ENCODE data around the gene OPTC. TPM values are rescaled to one million over a fixed set of nuclear protein-coding genes. Genes with fewer than 3 reads are reported as not detected.

The OPTC gene
- total and polyA plus RNA-seq, 10 donors = not detected

- peak; percentile 36 for DNase-seq
- no peak overlapping the region for H3K4me3 ChIP-seq
- intact Hi-C loops (cut with DNase I; ENCODE audit: low total_unique reads) = no loop called here
- 67 to 89% (median 76%) methylated on average over 9 of the region's 9 CpGs for WGBS, 5 donors
- peaks cover 0 to 11% (median 5%) of the 10 kb centered on the region in 8 donors for H3K9me3 ChIP-seq
- TF ChIP-seq POLR2AphosphoS5 (IDR thresholded peaks at IDR 0.05) (peak in 2 of 3 donors; percentile 53 to 59), POLR2A (IDR thresholded peaks at IDR 0.05) (no peak)
- TF ChIP-seq, protein P1, sequence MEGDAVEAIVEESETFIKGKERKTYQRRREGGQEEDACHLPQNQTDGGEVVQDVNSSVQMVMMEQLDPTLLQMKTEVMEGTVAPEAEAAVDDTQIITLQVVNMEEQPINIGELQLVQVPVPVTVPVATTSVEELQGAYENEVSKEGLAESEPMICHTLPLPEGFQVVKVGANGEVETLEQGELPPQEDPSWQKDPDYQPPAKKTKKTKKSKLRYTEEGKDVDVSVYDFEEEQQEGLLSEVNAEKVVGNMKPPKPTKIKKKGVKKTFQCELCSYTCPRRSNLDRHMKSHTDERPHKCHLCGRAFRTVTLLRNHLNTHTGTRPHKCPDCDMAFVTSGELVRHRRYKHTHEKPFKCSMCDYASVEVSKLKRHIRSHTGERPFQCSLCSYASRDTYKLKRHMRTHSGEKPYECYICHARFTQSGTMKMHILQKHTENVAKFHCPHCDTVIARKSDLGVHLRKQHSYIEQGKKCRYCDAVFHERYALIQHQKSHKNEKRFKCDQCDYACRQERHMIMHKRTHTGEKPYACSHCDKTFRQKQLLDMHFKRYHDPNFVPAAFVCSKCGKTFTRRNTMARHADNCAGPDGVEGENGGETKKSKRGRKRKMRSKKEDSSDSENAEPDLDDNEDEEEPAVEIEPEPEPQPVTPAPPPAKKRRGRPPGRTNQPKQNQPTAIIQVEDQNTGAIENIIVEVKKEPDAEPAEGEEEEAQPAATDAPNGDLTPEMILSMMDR (IDR thresholded peaks at IDR 0.05 in 8 of 11, conservative IDR thresholded peaks at IDR 0.05 in 3 of 11) = no peak
- peaks cover 0 to 37% (median 5%) of the 10 kb centered on the region in 7 donors for H3K27me3 ChIP-seq (replicated peaks in 1 of 7)
- peak overlapping the region in 6 of 8 donors; percentile 33 to 68 (median 50) for H3K27ac ChIP-seq
- peaks cover 0 to 30% (median 5%) of the 10 kb centered on the region in 6 donors for H3K4me1 ChIP-seq
- H3K36me3 ChIP-seq = no peaks in the 10 kb centered on the region
Observed at GRCh38 chr1:203448521-203449061, 45.4 kb upstream of the OPTC start.

GRCh38 chr1:203450001-203450400 lies 44.0 kb upstream of the OPTC start:
- Histone ChIP-seq H3K27me3 (replicated peaks in 1 of 7) (peaks cover 0 to 50% (median 5%) of the 10 kb centered on the region in 7 donors), H3K9me3 (peaks cover 0 to 8% (median 4%) of the 10 kb centered on the region in 8 donors), H3K36me3 (no peaks in the 10 kb centered on the region), H3K4me3 (no peak overlapping the region), H3K4me1 (peaks cover 0 to 35% (median 5%) of the 10 kb centered on the region in 6 donors), H3K27ac (peak overlapping the region in 7 of 8 donors; percentile 16 to 68 (median 39))
- intact Hi-C loops (cut with DNase I; ENCODE audit: low total_unique reads) = no loop called here
- WGBS, 5 donors = 64 to 82% (median 79%) methylated on average over 1 of the region's 1 CpG
- no peak for DNase-seq
- TF ChIP-seq, protein P1 (IDR thresholded peaks at IDR 0.05 in 8 of 11, conservative IDR thresholded peaks at IDR 0.05 in 3 of 11) = no peak
- no peak for TF ChIP-seq POLR2AphosphoS5 (IDR thresholded peaks at IDR 0.05)
- no peak for TF ChIP-seq POLR2A (IDR thresholded peaks at IDR 0.05)

DNA sequence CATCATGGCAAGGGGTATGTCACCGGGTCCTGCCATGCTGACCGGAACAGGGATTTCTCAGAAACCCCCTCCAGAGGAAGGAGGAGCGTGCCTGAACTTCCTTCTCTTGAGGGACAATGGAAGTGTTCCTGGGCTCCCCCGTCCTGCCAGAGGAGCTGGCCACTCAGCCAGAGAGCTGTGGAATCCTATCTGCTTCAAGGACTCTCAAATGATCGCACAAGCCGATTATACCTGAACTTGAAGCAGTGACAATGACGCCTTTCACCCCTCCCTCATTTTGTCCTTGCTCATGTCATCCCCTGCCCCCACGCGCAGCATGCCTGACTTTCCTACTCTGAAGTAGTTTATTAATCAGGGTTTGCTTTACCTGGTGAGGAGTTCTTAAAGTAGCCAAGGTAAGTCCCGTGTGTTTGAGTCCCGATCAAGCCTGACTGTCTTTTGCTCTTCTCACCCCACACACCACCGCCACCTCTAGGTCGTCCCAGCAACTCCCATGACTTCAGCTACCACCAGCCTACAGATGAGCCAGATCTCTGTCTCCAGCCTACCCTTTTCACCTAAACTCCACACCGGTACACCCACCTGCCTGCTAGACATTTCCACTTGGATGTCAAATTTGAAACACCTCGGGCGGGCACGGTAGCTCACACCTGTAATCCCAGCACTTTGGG lies 43.3 kb upstream of the OPTC start:
- H3K36me3 ChIP-seq = no peaks in the 10 kb centered on the region
- intact Hi-C loops (cut with DNase I; ENCODE audit: low total_unique reads) = no loop called here
- peak overlapping the region in 7 of 8 donors; percentile 2 to 68 (median 43) for H3K27ac ChIP-seq
- peak; percentile 56 for DNase-seq
- peaks cover 0 to 53% (median 5%) of the 10 kb centered on the region in 7 donors for H3K27me3 ChIP-seq (replicated peaks in 1 of 7)
- H3K9me3 ChIP-seq = peaks cover 0 to 2% (median 0%) of the 10 kb centered on the region in 8 donors
- peaks cover 0 to 35% (median 5%) of the 10 kb centered on the region in 6 donors for H3K4me1 ChIP-seq
- H3K4me3 ChIP-seq = no peak overlapping the region
- peak in 2 of 3 donors; percentile 46 to 53 for TF ChIP-seq POLR2AphosphoS5 (IDR thresholded peaks at IDR 0.05)
- TF ChIP-seq, protein P1 (IDR thresholded peaks at IDR 0.05 in 8 of 11, conservative IDR thresholded peaks at IDR 0.05 in 3 of 11) = no peak
- WGBS, 5 donors = 72 to 76% (median 75%) methylated on average over 17 of the region's 17 CpGs
